ENCODE measurements around the gene FH. TPM values are rescaled to one million over a fixed set of nuclear protein-coding genes. Genes with fewer than 3 reads are reported as not detected.

FH gene
- total and polyA plus RNA-seq, 2 experiments from 2014 or later = 56.2 to 69.8 TPM

GRCh38 chr1:241550318-241550717, 30.8 kb upstream of the FH start:
- Histone ChIP-seq H4K20me1 (replicated peaks; ENCODE audit: insufficient read depth) (no peaks in the 10 kb centered on the region), H3K27ac (ENCODE audit: low read depth) (no peak overlapping the region), H3K4me1 (ENCODE audit: insufficient read depth) (0 out of 2 replicates have a peak, but pooled peaks cover 2% of the 10 kb centered on the region), H2AFZ (no peak overlapping the region), H3K4me3 (no peak overlapping the region), H3K4me2 (no peak overlapping the region), H3K79me2 (replicated peaks; ENCODE audit: insufficient read depth) (no peaks in the 10 kb centered on the region), H3K27me3 (ENCODE audit: insufficient read depth) (no peaks in the 10 kb centered on the region), H3K36me3 (ENCODE audit: insufficient read depth) (no peaks in the 10 kb centered on the region), H3K9me2 (ENCODE audit: insufficient read depth) (no peaks in the 10 kb centered on the region), H3F3A (replicated peaks; ENCODE audit: low read depth) (no peaks in the 10 kb centered on the region)
- Mint-ChIP-seq H3K27ac (no peak overlapping the region), H3K9me3 (no peaks in the 10 kb centered on the region), H3K27me3 (ENCODE audit: insufficient read depth, low read depth, poor library complexity) (peaks cover 2% of the 10 kb centered on the region), H3K36me3 (ENCODE audit: low read depth) (no peaks in the 10 kb centered on the region), H3K4me3 (no peak overlapping the region), H3K4me1 (no peaks in the 10 kb centered on the region)
- DNase-seq (ENCODE audit: low spot score) (no peak), ATAC-seq (no peak)
- TF ChIP-seq ZNF462 (CRISPR knock-in tag; IDR thresholded peaks at IDR 0.05) (no peak), EZH2phosphoT487 (IDR thresholded peaks at IDR 0.05; ENCODE audit: unreplicated experiment) (no peak), CREB1 (CRISPR knock-in tag; IDR thresholded peaks at IDR 0.05; ENCODE audit: low read depth) (no peak), ZNF331 (CRISPR knock-in tag; IDR thresholded peaks at IDR 0.05; ENCODE audit: low read depth) (no peak), CTCF (conservative IDR thresholded peaks at IDR 0.05; ENCODE audit: low read depth in 2 of 2) (no peak), JUNB (IDR thresholded peaks at IDR 0.05; ENCODE audit: unreplicated experiment) (no peak), EZH2 (IDR thresholded peaks at IDR 0.05; ENCODE audit: low read depth, unreplicated experiment) (no peak), STAT1 (IDR thresholded peaks at IDR 0.05; ENCODE audit: unreplicated experiment) (no peak), REST (IDR thresholded peaks at IDR 0.05; ENCODE audit: unreplicated experiment) (no peak), NANOG (IDR thresholded peaks at IDR 0.05; ENCODE audit: borderline replicate concordance) (no peak), ZNF114 (CRISPR knock-in tag; IDR thresholded peaks at IDR 0.05) (no peak), ETS1 (IDR thresholded peaks at IDR 0.05) (no peak), POLR2AphosphoS5 (IDR thresholded peaks at IDR 0.05; ENCODE audit: low read depth) (no peak)
